IPS DF 19.7 (cell line): ENCODE results near the gene TRUB2.

Experiments
- DNase-seq: peaks from one replicate; pipeline ENCODE4 v3.0.0-alpha.2; 2013; ENCODE audit warnings: low read depth, low spot score

TRUB2 gene

GRCh38 chr9:128271112-128271511, 51.1 kb downstream of the TRUB2 start:
- no peak for DNase-seq

- no peak for DNase-seq
Observed at GRCh38 chr9:128266868-128267590, 55.2 kb downstream of the TRUB2 start.

- no peak for DNase-seq
Observed at GRCh38 chr9:128265348-128265847, 56.8 kb downstream of the TRUB2 start.

- DNase-seq, result no peak
Observed at GRCh38 chr9:128262687-128263086, 59.6 kb downstream of the TRUB2 start.

GRCh38 chr9:128260340-128260739, 61.9 kb downstream of the TRUB2 start:
- DNase-seq, result no peak

GRCh38 chr9:128259156-128259555, 63.1 kb downstream of the TRUB2 start:
- no peak for DNase-seq

- no peak for DNase-seq
Observed at GRCh38 chr9:128258326-128258725, 63.9 kb downstream of the TRUB2 start.

- DNase-seq, result no peak
Observed at GRCh38 chr9:128257907-128258306, 64.3 kb downstream of the TRUB2 start.

GRCh38 chr9:128257086-128257825, 65.0 kb downstream of the TRUB2 start:
- DNase-seq, result no peak
